Neutrophil (primary cell): ENCODE measurements around the gene SINHCAF.
"Not testable (repeated sequence)": the region's sequence is repeated elsewhere in the genome, so short reads cannot be mapped to it uniquely, and the experiment has no call there.

Experiments
- H3K27ac ChIP-seq: fragments of 200-600 bp; sonication (generic); 2 replicates; pipeline ENCODE4 v1.5.1; 2016; ENCODE audit warnings: mild to moderate bottlenecking, moderate library complexity
- H3K27me3 ChIP-seq: fragments of 200-600 bp; sonication (generic); 2 replicates; pipeline ENCODE4 v1.6.0; 2016; ENCODE audit warnings: mild to moderate bottlenecking
- H3K36me3 ChIP-seq: fragments of 200-600 bp; sonication (generic); 2 replicates; pipeline ENCODE4 v1.5.1; 2017
- H3K4me1 ChIP-seq, 2 experiments: fragments of 200-600 bp in 1 of 2; sonication (generic) in 1 of 2; 1 replicate in 1 of 2; 2 replicates in 1 of 2; pipeline versions ENCODE4 v1.5.1 to v1.6.1; 2013 to 2016; ENCODE audit warnings: low read depth in 1 of 2, low read length in 1 of 2, mild to moderate bottlenecking in 1 of 2, moderate library complexity in 1 of 2; ENCODE audit not compliant: control insufficient read depth in 1 of 2, insufficient read depth in 1 of 2
- H3K4me3 ChIP-seq, 2 experiments: fragments of 200-600 bp in 1 of 2; sonication (generic) in 1 of 2; 1 replicate in 1 of 2; 2 replicates in 1 of 2; pipeline ENCODE4 v1.5.1; 2013 to 2016; ENCODE audit warnings: low read depth in 1 of 2, low read length in 1 of 2, mild to moderate bottlenecking in 1 of 2, moderate library complexity in 1 of 2
- H3K9me3 ChIP-seq: fragments of 200-600 bp; sonication (generic); 2 replicates; pipeline ENCODE4 v1.5.1; 2016
- CTCF ChIP-seq: fragments of 200-600 bp; sonication (generic); IDR thresholded peaks from 2 replicates; pipeline ENCODE4 v1.5.1; 2016; ENCODE audit warnings: antibody characterized with exemption

Gene SINHCAF

GRCh38 chr12:31278424-31278823 is 47.5 kb downstream of the SINHCAF start:
- Histone ChIP-seq H3K4me3 (no peak overlapping the region), H3K9me3 (no peaks in the 10 kb centered on the region), H3K27ac (no peak overlapping the region), H3K27me3 (no peaks in the 10 kb centered on the region), H3K36me3 (peaks cover 37% of the 10 kb centered on the region), H3K4me1 (no peaks in the 10 kb centered on the region)
- TF ChIP-seq CTCF = no peak

GRCh38 chr12:31277081-31277480 is 48.9 kb downstream of the SINHCAF start:
- Histone ChIP-seq H3K4me3 (no peak overlapping the region), H3K4me1 (no peaks in the 10 kb centered on the region), H3K9me3 (no peaks in the 10 kb centered on the region), H3K36me3 (peaks cover 28% of the 10 kb centered on the region), H3K27me3 (no peaks in the 10 kb centered on the region), H3K27ac (no peak overlapping the region)
- no peak for TF ChIP-seq CTCF

- Histone ChIP-seq H3K36me3 (peaks cover 20% of the 10 kb centered on the region), H3K27me3 (no peaks in the 10 kb centered on the region), H3K4me3 (no peak overlapping the region), H3K27ac (no peak overlapping the region), H3K4me1 (no peaks in the 10 kb centered on the region), H3K9me3 (no peaks in the 10 kb centered on the region)
- TF ChIP-seq CTCF = no peak
Observed at GRCh38 chr12:31275491-31275890, 50.5 kb downstream of the SINHCAF start.

GRCh38 chr12:31274520-31275300 is 51.2 kb downstream of the SINHCAF start:
- Histone ChIP-seq H3K9me3 (no peaks in the 10 kb centered on the region), H3K27ac (no peak overlapping the region), H3K36me3 (peaks cover 13% of the 10 kb centered on the region), H3K4me3 (no peak overlapping the region), H3K4me1 (no peaks in the 10 kb centered on the region), H3K27me3 (no peaks in the 10 kb centered on the region)
- no peak for TF ChIP-seq CTCF

GRCh38 chr12:31273794-31274193 is 52.2 kb downstream of the SINHCAF start:
- H3K4me1 ChIP-seq, H3K9me3 ChIP-seq, H3K27me3 ChIP-seq, H3K27ac ChIP-seq, H3K4me3 ChIP-seq: not testable (repeated sequence)
- H3K36me3 ChIP-seq = peaks cover 11% of the 10 kb centered on the region

GRCh38 chr12:31272607-31273225 is 53.2 kb downstream of the SINHCAF start:
- no peak for TF ChIP-seq CTCF
- Histone ChIP-seq H3K27me3 (no peaks in the 10 kb centered on the region), H3K4me1 (no peaks in the 10 kb centered on the region), H3K36me3 (peaks cover 11% of the 10 kb centered on the region), H3K4me3 (no peak overlapping the region), H3K27ac (no peak overlapping the region), H3K9me3 (no peaks in the 10 kb centered on the region)
